ENCODE results near the gene OGFOD1. TPM values are rescaled to one million over a fixed set of nuclear protein-coding genes. Genes with fewer than 3 reads are reported as not detected.

The OGFOD1 gene
- total and polyA plus RNA-seq, 2 of the 13 experiments (the other 11 are each of a cell fraction or from before 2014, with no cell fraction given): 35.2 to 81.3 TPM

DNA sequence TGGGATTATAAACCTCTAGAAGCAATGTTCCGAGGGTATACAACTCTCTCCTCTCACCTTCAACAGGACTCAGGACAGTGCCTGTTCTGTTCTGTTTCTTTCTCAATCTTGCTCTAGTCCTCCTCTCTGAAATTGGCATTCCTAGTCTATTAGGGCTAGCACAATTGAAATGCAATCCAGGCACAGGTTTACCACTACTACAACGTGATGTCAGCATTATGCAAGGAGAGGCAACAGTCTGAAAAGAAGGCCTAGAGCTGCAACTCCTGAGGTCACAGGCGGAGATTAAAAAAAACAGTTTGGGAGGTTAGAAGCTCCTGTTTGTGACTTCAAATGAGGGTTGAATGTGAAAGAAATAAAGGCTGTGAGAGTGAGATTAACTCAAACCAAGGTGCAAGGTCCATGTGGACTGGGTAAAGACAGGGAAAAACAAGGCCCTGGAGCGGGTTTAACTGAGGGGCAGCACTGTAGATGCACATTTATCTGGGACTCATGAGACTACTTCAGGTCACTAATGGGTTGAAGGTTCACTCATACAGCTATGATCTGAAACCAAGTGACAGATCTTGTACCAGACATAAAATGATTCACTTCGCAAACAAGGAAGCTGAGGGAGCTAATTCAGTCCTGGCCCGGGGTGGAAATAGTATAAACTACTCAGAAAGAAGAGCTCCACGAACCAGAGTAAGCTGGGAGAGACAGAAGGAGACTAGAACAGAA is 42.8 kb upstream of the OGFOD1 start (continued):
- TF ChIP-seq ZBTB40 (IDR thresholded peaks at IDR 0.05) (no peak), ZBTB40 (CRISPR knock-in tag; IDR thresholded peaks at IDR 0.05) (no peak), ZSCAN21 (CRISPR knock-in tag; IDR thresholded peaks at IDR 0.05; ENCODE audit: borderline replicate concordance) (no peak), HIVEP1 (CRISPR knock-in tag; IDR thresholded peaks at IDR 0.05) (no peak), MAF1 (CRISPR knock-in tag; IDR thresholded peaks at IDR 0.05; ENCODE audit: borderline replicate concordance) (no peak), FIP1L1 (IDR thresholded peaks at IDR 0.05; ENCODE audit: borderline replicate concordance, insufficient read depth, low read depth, low read length) (no peak), GMEB1 (CRISPR knock-in tag; IDR thresholded peaks at IDR 0.05; ENCODE audit: borderline replicate concordance) (no peak), ZNF652 (CRISPR knock-in tag; IDR thresholded peaks at IDR 0.05; ENCODE audit: borderline replicate concordance, low read depth) (no peak), ARID2 (CRISPR knock-in tag; IDR thresholded peaks at IDR 0.05; ENCODE audit: borderline replicate concordance) (no peak), ZNF205 (CRISPR knock-in tag; IDR thresholded peaks at IDR 0.05) (no peak), ZNF10 (CRISPR knock-in tag; IDR thresholded peaks at IDR 0.05; ENCODE audit: borderline replicate concordance, low read depth) (no peak), ZNF180 (CRISPR knock-in tag; IDR thresholded peaks at IDR 0.05; ENCODE audit: borderline replicate concordance, low read depth) (no peak), ZNF766 (CRISPR knock-in tag; IDR thresholded peaks at IDR 0.05; ENCODE audit: borderline replicate concordance) (0 out of 2 replicates have a peak, but pooled peaks have one; percentile 20), ZNF3 (CRISPR knock-in tag; IDR thresholded peaks at IDR 0.05) (no peak), ZNF33B (CRISPR knock-in tag; IDR thresholded peaks at IDR 0.05) (no peak), TARDBP (CRISPR knock-in tag; IDR thresholded peaks at IDR 0.05) (0 out of 2 replicates have a peak, but pooled peaks have one; percentile 14), KAT7 (CRISPR knock-in tag; IDR thresholded peaks at IDR 0.05; ENCODE audit: borderline replicate concordance) (no peak), ZNF232 (CRISPR knock-in tag; IDR thresholded peaks at IDR 0.05; ENCODE audit: borderline replicate concordance) (no peak)

All from HepG2 (cell line).